ENCODE data around the gene TBC1D10B. TPM values are rescaled to one million over a fixed set of nuclear protein-coding genes. Genes with fewer than 3 reads are reported as not detected.
A peak's percentile ranks its signal among the peaks of the same experiment; 100 is the strongest.

Gene TBC1D10B, protein sequence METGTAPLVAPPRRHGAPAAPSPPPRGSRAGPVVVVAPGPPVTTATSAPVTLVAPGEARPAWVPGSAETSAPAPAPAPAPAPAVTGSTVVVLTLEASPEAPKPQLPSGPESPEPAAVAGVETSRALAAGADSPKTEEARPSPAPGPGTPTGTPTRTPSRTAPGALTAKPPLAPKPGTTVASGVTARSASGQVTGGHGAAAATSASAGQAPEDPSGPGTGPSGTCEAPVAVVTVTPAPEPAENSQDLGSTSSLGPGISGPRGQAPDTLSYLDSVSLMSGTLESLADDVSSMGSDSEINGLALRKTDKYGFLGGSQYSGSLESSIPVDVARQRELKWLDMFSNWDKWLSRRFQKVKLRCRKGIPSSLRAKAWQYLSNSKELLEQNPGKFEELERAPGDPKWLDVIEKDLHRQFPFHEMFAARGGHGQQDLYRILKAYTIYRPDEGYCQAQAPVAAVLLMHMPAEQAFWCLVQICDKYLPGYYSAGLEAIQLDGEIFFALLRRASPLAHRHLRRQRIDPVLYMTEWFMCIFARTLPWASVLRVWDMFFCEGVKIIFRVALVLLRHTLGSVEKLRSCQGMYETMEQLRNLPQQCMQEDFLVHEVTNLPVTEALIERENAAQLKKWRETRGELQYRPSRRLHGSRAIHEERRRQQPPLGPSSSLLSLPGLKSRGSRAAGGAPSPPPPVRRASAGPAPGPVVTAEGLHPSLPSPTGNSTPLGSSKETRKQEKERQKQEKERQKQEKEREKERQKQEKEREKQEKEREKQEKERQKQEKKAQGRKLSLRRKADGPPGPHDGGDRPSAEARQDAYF
- polyA plus RNA-seq (2013, experiment 1 of 2), result 23.4 TPM
- 21.8 TPM for polyA plus RNA-seq (2013, experiment 2 of 2)

DNA sequence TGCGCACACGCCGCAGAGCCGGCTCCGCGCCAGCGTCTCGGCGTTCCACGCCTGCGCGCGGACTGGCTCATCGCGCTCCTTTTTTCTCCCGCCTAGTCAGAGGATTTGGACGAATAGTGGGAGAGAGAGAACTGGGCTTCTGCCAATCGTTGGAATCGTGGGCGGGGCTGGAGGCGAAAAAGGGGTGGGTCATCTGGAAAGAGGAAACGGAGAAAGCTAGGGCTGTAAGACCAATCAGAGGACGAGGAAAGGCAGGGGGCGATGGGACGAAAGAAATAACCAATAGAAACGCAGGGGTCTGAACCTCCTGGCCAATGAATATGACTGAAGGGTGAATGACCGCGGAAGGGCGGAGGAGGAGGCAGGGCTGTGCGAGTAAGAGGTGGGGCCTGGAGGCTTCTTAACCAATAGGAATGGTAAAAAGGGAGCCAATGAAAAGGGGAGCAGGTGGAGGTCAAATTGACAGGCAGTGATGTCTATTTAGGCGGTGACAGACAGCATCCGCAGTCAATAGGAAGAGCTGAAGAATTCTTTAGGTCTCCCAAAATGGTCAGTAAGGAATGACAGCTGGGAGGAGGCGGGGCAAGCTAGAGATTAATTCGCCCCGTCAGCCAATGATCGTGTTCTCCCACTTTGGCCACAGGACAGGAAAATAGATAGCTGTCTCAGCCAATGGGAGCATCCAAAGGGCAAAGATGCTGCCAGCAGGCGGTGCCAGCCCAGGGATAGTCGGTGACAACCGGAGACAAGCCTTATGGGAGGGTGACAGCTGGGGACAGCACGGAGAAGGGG lies at the start of gene TBC1D10B:
TSS of gene TBC1D10B (minus strand) at position 39 of the 792 bp plus-strand sequence. CDS start 311 bp downstream, outside the sequence.
- Histone ChIP-seq H3K4ac (ENCODE audit: low read depth in 1 of 2, low read length in 2 of 2) (peak within 1 kb of the TSS; percentile 77 to 83), H3K4me3 (ENCODE audit: insufficient read depth in 1 of 2, low read depth in 1 of 2, low read length in 2 of 2) (peak within 1 kb of the TSS; percentile 71 to 98), H2AK5ac (ENCODE audit: low read length, severe bottlenecking) (peak within 1 kb of the TSS; percentile 65), H3K4me2 (ENCODE audit: low read length, poor library complexity, severe bottlenecking) (peak within 1 kb of the TSS; percentile 93), H3K27ac (ENCODE audit: low read length, poor library complexity, severe bottlenecking) (peak within 1 kb of the TSS; percentile 83), H4K91ac (ENCODE audit: low read length) (peak within 1 kb of the TSS; percentile 29), H3K79me1 (replicated peaks; ENCODE audit: low read length, poor library complexity, severe bottlenecking) (no peaks in the 10 kb centered on the region), H3K9me3 (ENCODE audit: control insufficient read depth, low read length) (no peaks in the 10 kb centered on the region), H3K27me3 (ENCODE audit: control insufficient read depth in 1 of 2, insufficient read depth in 1 of 2, low read length in 2 of 2) (no peaks in the 10 kb centered on the region), H2BK5ac (ENCODE audit: low read depth, low read length, poor library complexity, severe bottlenecking) (peak within 1 kb of the TSS; percentile 69), H4K8ac (ENCODE audit: low read length) (peak within 1 kb of the TSS; percentile 87), H3K18ac (ENCODE audit: low read depth in 1 of 2, low read length in 2 of 2) (peak within 1 kb of the TSS; percentile 53 to 85), H3K9ac (ENCODE audit: low read length) (peak within 1 kb of the TSS; percentile 89), H3K23ac (ENCODE audit: low read length in 2 of 2) (peak within 1 kb of the TSS in 1 of 2 experiments; percentile 92), H3K4me1 (ENCODE audit: control insufficient read depth, insufficient read depth, low read depth, low read length) (peaks cover 22% of the 10 kb centered on the region), H3K36me3 (ENCODE audit: control insufficient read depth in 1 of 2, insufficient read depth in 2 of 2, low read depth in 1 of 2, low read length in 2 of 2) (peaks cover 4 to 10% of the 10 kb centered on the region in 2 experiments), H2BK15ac (ENCODE audit: low read depth, poor library complexity, severe bottlenecking) (no peak within 1 kb of the TSS), H2BK12ac (ENCODE audit: low read length in 2 of 2) (peak within 1 kb of the TSS in 1 of 2 experiments; percentile 37), H3K14ac (ENCODE audit: low read length in 2 of 2) (peak within 1 kb of the TSS in 1 of 2 experiments; percentile 79), H2BK120ac (ENCODE audit: low read depth, low read length) (peak within 1 kb of the TSS; percentile 66), H2AFZ (ENCODE audit: low read depth, low read length) (peak within 1 kb of the TSS; percentile 66)
- under 1% methylated on average over 40 of the region's 40 CpGs for WGBS
- peak; percentile 100 for DNase-seq

DNA sequence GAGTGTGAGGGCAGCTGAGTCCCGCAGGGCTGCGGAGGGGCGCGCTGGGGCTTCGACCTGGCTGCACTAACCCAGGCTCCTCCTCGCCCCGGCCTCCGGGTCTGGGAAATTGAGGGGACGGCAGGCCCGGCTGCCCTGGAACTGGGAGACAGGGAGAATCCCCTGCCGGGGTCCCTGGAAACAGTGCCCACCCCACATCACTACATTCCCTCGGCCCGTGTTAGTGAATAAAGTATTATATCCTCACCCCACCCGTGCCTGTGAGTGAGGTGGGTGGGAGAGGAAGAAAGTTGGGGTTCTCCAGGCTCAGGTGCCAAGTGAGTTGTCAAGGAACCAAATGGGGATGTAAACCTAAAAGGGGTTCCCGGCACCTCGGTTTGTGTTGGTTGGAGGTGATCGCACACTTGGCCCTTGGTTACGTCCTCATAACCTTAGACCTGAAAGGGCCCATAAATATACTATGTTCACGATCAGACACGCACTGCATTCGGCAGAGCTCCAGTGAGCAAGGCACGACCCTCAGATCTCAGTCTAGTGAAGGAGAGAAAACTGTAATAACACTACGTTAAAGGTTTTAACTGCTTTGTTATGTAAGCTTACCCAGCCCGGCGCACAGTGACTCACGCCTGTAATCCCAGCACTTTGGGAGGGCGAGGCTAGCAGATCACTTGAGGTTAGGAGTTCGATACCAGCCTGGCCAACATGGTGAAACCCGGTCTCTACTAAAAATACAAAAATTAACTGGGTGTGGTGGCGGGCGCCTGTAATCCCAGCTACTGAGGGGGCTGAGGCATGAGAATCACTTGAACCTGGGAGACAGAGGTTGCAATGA lies 48.3 kb upstream of the TBC1D10B start:
- peaks cover 13% of the 10 kb centered on the region for H3K4me1 ChIP-seq (ENCODE audit: control insufficient read depth, insufficient read depth, low read depth, low read length)
- H3K9ac ChIP-seq (ENCODE audit: low read length), result peak overlapping the region; percentile 70
- H3K9me3 ChIP-seq (ENCODE audit: control insufficient read depth, low read length), result no peaks in the 10 kb centered on the region
- peak overlapping the region; percentile 59 for H4K91ac ChIP-seq (ENCODE audit: low read length)
- no peak overlapping the region for H2BK15ac ChIP-seq (ENCODE audit: low read depth, poor library complexity, severe bottlenecking)
- H2AFZ ChIP-seq (ENCODE audit: low read depth, low read length), result peak overlapping the region; percentile 46
- no peak overlapping the region for H2AK5ac ChIP-seq (ENCODE audit: low read length, severe bottlenecking)
- peaks cover 15% of the 10 kb centered on the region for H3K79me1 ChIP-seq (replicated peaks; ENCODE audit: low read length, poor library complexity, severe bottlenecking)
- H3K4ac ChIP-seq (ENCODE audit: low read depth in 1 of 2, low read length in 2 of 2), result no peak overlapping the region
- H2BK120ac ChIP-seq (ENCODE audit: low read depth, low read length), result peak overlapping the region; percentile 27
- H3K36me3 ChIP-seq (ENCODE audit: control insufficient read depth in 1 of 2, insufficient read depth in 2 of 2, low read depth in 1 of 2, low read length in 2 of 2), result peaks cover 30 to 37% of the 10 kb centered on the region in 2 experiments
- H2BK12ac ChIP-seq (ENCODE audit: low read length in 2 of 2), result no peak overlapping the region
- H4K8ac ChIP-seq (ENCODE audit: low read length), result no peak overlapping the region
- H2BK5ac ChIP-seq (ENCODE audit: low read depth, low read length, poor library complexity, severe bottlenecking), result no peak overlapping the region
- no peak overlapping the region for H3K27ac ChIP-seq (ENCODE audit: low read length, poor library complexity, severe bottlenecking)
- no peak for DNase-seq
- H3K4me2 ChIP-seq (ENCODE audit: low read length, poor library complexity, severe bottlenecking), result peak overlapping the region; percentile 74
- no peak overlapping the region for H3K14ac ChIP-seq (ENCODE audit: low read length in 2 of 2)
- 73% methylated on average over 23 of the region's 31 CpGs for WGBS
- H3K27me3 ChIP-seq (ENCODE audit: control insufficient read depth in 1 of 2, insufficient read depth in 1 of 2, low read length in 2 of 2), result no peaks in the 10 kb centered on the region
- H3K4me3 ChIP-seq (ENCODE audit: insufficient read depth in 1 of 2, low read depth in 1 of 2, low read length in 2 of 2), result peak overlapping the region; percentile 60 to 74
- peak overlapping the region; percentile 19 to 83 for H3K18ac ChIP-seq (ENCODE audit: low read depth in 1 of 2, low read length in 2 of 2)
- H3K23ac ChIP-seq (ENCODE audit: low read length in 2 of 2), result peak overlapping the region in 1 of 2 experiments; percentile 23

DNA sequence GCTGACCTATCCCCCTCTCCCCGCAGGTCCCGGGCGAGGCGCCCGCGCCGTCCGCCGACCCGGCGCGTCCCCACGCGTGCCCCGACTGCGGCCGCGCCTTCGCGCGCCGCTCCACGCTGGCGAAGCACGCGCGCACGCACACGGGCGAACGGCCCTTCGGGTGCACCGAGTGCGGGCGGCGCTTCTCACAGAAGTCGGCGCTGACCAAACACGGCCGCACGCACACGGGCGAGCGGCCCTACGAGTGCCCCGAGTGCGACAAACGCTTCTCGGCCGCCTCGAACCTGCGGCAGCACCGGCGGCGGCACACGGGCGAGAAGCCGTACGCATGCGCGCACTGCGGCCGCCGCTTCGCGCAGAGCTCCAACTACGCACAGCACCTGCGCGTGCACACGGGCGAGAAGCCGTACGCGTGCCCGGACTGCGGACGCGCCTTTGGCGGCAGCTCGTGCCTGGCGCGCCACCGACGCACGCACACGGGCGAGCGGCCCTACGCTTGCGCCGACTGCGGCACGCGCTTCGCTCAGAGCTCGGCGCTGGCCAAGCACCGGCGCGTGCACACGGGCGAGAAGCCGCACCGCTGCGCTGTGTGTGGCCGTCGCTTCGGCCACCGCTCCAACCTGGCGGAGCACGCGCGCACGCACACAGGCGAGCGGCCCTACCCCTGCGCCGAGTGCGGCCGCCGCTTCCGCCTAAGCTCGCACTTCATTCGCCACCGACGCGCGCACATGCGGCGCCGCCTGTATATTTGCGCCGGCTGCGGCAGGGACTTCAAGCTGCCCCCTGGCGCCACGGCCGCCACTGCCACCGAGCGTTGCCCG lies 47.4 kb upstream of the TBC1D10B start:
- Histone ChIP-seq H3K27ac (ENCODE audit: low read length, poor library complexity, severe bottlenecking) (no peak overlapping the region), H2BK120ac (ENCODE audit: low read depth, low read length) (no peak overlapping the region), H3K18ac (ENCODE audit: low read depth in 1 of 2, low read length in 2 of 2) (peak overlapping the region; percentile 71 to 83), H3K79me1 (replicated peaks; ENCODE audit: low read length, poor library complexity, severe bottlenecking) (peaks cover 16% of the 10 kb centered on the region), H3K23ac (ENCODE audit: low read length in 2 of 2) (peak overlapping the region; percentile 21 to 23), H3K36me3 (ENCODE audit: control insufficient read depth in 1 of 2, insufficient read depth in 2 of 2, low read depth in 1 of 2, low read length in 2 of 2) (peaks cover 25 to 39% of the 10 kb centered on the region in 2 experiments), H2BK15ac (ENCODE audit: low read depth, poor library complexity, severe bottlenecking) (peak overlapping the region; percentile 63), H4K8ac (ENCODE audit: low read length) (peak overlapping the region; percentile 84), H3K4me1 (ENCODE audit: control insufficient read depth, insufficient read depth, low read depth, low read length) (peaks cover 15% of the 10 kb centered on the region), H2AK5ac (ENCODE audit: low read length, severe bottlenecking) (no peak overlapping the region), H3K4me2 (ENCODE audit: low read length, poor library complexity, severe bottlenecking) (peak overlapping the region; percentile 74), H3K4me3 (ENCODE audit: insufficient read depth in 1 of 2, low read depth in 1 of 2, low read length in 2 of 2) (peak overlapping the region; percentile 60 to 74), H2BK5ac (ENCODE audit: low read depth, low read length, poor library complexity, severe bottlenecking) (no peak overlapping the region), H3K9me3 (ENCODE audit: control insufficient read depth, low read length) (no peaks in the 10 kb centered on the region), H3K4ac (ENCODE audit: low read depth in 1 of 2, low read length in 2 of 2) (peak overlapping the region in 1 of 2 experiments; percentile 53), H3K14ac (ENCODE audit: low read length in 2 of 2) (peak overlapping the region in 1 of 2 experiments; percentile 82), H3K9ac (ENCODE audit: low read length) (peak overlapping the region; percentile 70), H3K27me3 (ENCODE audit: control insufficient read depth in 1 of 2, insufficient read depth in 1 of 2, low read length in 2 of 2) (no peaks in the 10 kb centered on the region), H2BK12ac (ENCODE audit: low read length in 2 of 2) (peak overlapping the region in 1 of 2 experiments; percentile 48), H4K91ac (ENCODE audit: low read length) (peak overlapping the region; percentile 72), H2AFZ (ENCODE audit: low read depth, low read length) (peak overlapping the region; percentile 46)
- DNase-seq, result peak; percentile 88
- WGBS, result 4% methylated on average over 112 of the region's 140 CpGs

Measured in mesenchymal stem cell (in vitro differentiated cells and primary cell).